Measurements from ENCODE around the gene MED8. TPM values are rescaled to one million over a fixed set of nuclear protein-coding genes. Genes with fewer than 3 reads are reported as not detected.

The MED8 gene
- total and polyA plus RNA-seq, 2 of the 13 experiments (the other 11 are each of a cell fraction or from before 2014, with no cell fraction given) = 16.9 to 77.4 TPM

DNA sequence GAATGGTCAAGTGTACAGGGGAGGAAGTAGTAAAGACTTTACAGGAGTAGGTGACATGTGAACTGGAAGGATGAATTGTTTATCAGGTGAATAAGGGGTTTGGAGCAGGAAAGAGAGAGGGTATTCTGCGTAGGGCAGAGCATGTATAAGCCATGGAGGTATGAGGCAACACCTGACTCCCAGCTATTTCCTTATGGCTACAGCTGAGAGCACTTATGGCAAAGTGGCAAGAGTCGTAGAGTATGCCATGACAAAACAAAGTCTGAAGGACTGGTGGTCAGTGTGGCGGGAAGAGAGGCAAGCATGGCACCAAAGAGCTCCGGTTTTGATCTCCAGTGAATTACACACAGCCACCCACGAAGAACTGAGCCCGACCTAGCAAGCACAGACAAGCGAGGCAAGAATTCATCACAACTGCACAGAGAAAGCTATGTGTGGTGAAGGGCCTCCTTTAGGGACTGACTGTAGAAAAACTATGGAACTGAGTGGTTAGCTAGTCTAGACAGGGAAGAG is 12.8 kb downstream of the MED8 start:
- no peak overlapping the region for H3K27ac ChIP-seq (ENCODE audit: extremely low read length, insufficient read depth, low read length)
- no peaks in the 10 kb centered on the region for H4K20me1 ChIP-seq (ENCODE audit: insufficient read depth, low read length)
- no peak for TF ChIP-seq ZBTB1 (CRISPR knock-in tag; IDR thresholded peaks at IDR 0.05; ENCODE audit: borderline replicate concordance)
- intact Hi-C loops (cut with micrococcal nuclease; ENCODE audit: unreplicated experiment) (no loop called here), in situ Hi-C loops (cut with HindIII; ENCODE audit: extremely low pct_ligation_motif_present, low pct_unique_long_range_greater_than_20kb) (no loop called here)
- 96% methylated on average over 7 of the region's 7 CpGs for WGBS (ENCODE audit: low lambda C conversion rate)
- peaks cover 3% of the 10 kb centered on the region for H3K4me1 ChIP-seq (ENCODE audit: insufficient read depth, low read length)
- H3K9ac ChIP-seq (ENCODE audit: insufficient read depth, low read depth, low read length) = no peak overlapping the region
- no peak for ATAC-seq
- POLR2A ChIA-PET = interaction anchor here (1.3 to 1.5 kb wide), 2 partner anchors 10 to 12 kb away, joined by 3 read pairs; no protein-coding TSS in a partner anchor
- no peaks in the 10 kb centered on the region for H3K9me3 ChIP-seq (ENCODE audit: low read length)
- no peak overlapping the region for H3K4me2 ChIP-seq (ENCODE audit: low read depth, low read length)
- no peak overlapping the region for H2AFZ ChIP-seq (ENCODE audit: low read length)
- no peak for FAIRE-seq
- CTCF ChIA-PET (ENCODE audit: low intra/inter-chr PET ratio, low total read pairs) = no interaction called here
- H3K36me3 ChIP-seq (replicated peaks in 1 of 2; ENCODE audit: control insufficient read depth in 1 of 2, insufficient read depth in 2 of 2, low read length in 2 of 2) = peaks cover 2 to 7% of the 10 kb centered on the region in 2 experiments; a peak in 2 of 5 replicates
- no peaks in the 10 kb centered on the region for H3K27me3 ChIP-seq (ENCODE audit: control insufficient read depth in 1 of 2, insufficient read depth in 2 of 2, low read length in 2 of 2)
- H3K4me3 ChIP-seq (replicated peaks in 1 of 3; ENCODE audit: insufficient read depth in 1 of 3, low read depth in 2 of 3, low read length in 3 of 3) = no peak overlapping the region
- no peak for DNase-seq (ENCODE audit: low spot score)
- no TSS peak for BruUV-seq (replicated peaks)
- H3K79me2 ChIP-seq (ENCODE audit: insufficient read depth, low read length) = no peaks in the 10 kb centered on the region

DNA sequence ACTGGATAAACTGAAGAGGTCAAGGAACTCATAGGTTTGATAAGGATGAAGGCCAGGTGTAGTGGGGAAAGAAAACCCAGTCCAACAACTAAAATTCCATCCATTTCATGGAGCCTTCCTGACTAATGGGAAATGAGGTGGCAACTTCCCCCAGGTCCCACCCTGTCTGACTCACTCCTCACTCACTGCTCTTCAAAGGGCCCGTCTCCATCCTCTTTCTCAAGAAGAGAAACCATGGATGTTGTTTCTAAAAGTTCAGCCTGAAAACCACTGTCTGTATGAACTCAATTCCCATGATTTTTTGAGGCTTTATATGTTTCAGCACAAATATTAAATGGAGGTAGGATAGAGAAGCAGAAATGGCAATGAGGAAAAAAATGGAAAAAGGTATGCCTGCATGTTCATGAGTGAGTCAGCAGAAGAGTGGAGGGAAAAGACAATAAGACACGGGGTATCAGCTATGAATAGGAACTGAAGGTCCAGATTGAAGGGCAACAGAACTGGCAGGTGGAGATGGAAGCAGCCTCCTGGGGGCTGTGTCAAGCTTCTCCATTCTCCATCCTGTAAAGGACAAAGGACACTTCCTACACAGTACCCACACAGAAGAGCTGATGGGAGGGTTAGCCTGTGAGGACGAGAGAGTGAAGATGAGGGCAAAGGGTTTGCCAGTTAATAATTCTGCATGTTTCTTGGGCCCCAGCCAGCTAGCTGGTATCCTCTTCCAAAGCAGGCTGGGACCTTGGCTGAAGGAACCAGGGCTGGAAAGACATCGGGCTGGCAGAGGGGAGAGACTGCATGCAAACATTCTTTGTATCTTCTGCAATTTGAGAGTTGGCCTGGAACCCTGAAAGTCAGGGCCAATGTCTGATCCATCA is 16.3 kb downstream of the MED8 start:
- ATAC-seq = no peak
- WGBS (ENCODE audit: low lambda C conversion rate) = 67% methylated on average over 4 of the region's 4 CpGs

More for the DNA sequence above, 16.3 kb downstream of the MED8 start:
- DNase-seq (ENCODE audit: low spot score) = no peak
- ChIA-PET POLR2A (interaction anchor here (0.6 kb wide), 2 partner anchors 9 to 10 kb away, joined by 3 to 4 read pairs; no protein-coding TSS in a partner anchor), CTCF (ENCODE audit: low intra/inter-chr PET ratio, low total read pairs) (no interaction called here)
- no peak for FAIRE-seq
- H3K27ac ChIP-seq (ENCODE audit: extremely low read length, insufficient read depth, low read length) = no peak overlapping the region
- H3K4me1 ChIP-seq (ENCODE audit: insufficient read depth, low read length) = peaks cover 8% of the 10 kb centered on the region; the same call in 1 of the 2 replicates
- no peak overlapping the region for H3K4me2 ChIP-seq (ENCODE audit: low read depth, low read length)
- H3K9ac ChIP-seq (ENCODE audit: insufficient read depth, low read depth, low read length) = no peak overlapping the region
- H3K36me3 ChIP-seq (replicated peaks in 1 of 2; ENCODE audit: control insufficient read depth in 1 of 2, insufficient read depth in 2 of 2, low read length in 2 of 2) = no peaks in the 10 kb centered on the region
- H3K27me3 ChIP-seq (ENCODE audit: control insufficient read depth in 1 of 2, insufficient read depth in 2 of 2, low read length in 2 of 2) = no peaks in the 10 kb centered on the region
- H3K4me3 ChIP-seq (replicated peaks in 1 of 3; ENCODE audit: insufficient read depth in 1 of 3, low read depth in 2 of 3, low read length in 3 of 3) = no peak overlapping the region
- no peak overlapping the region for H2AFZ ChIP-seq (ENCODE audit: low read length)
- no peaks in the 10 kb centered on the region for H4K20me1 ChIP-seq (ENCODE audit: insufficient read depth, low read length)
- in situ Hi-C loops (cut with HindIII; ENCODE audit: extremely low pct_ligation_motif_present, low pct_unique_long_range_greater_than_20kb) = no loop called here
- TF ChIP-seq SMARCC2 (IDR thresholded peaks at IDR 0.05) = no peak
- peak; percentile 56 for TF ChIP-seq FOSL2 (CRISPR knock-in tag; IDR thresholded peaks at IDR 0.05)
- intact Hi-C loops (cut with micrococcal nuclease; ENCODE audit: unreplicated experiment) = no loop called here
- BruUV-seq (replicated peaks) = no TSS peak
- peaks cover 4% of the 10 kb centered on the region for H3K79me2 ChIP-seq (ENCODE audit: insufficient read depth, low read length)
- no peaks in the 10 kb centered on the region for H3K9me3 ChIP-seq (ENCODE audit: low read length)

All from HepG2 (cell line).